Heart left ventricle (tissue), 13 donors: ENCODE data around the gene OR6C75.

Source experiments
- POLR2A ChIP-seq, 2 donors: fragments of 450-650 bp; IDR thresholded peaks; one replicate each; pipeline ENCODE4 v1.6.1; 2017; ENCODE audit warnings: antibody characterized with exemption in 2 of 2, mild to moderate bottlenecking in 2 of 2, moderate library complexity in 2 of 2
- TF ChIP-seq, protein P1 (sequence below), 12 donors: fragments of 200-600 bp; sonication (generic) in 4 of 12; IDR thresholded peaks; one replicate each; pipeline versions ENCODE4 v1.5.0 to v1.8.0; 2018 to 2022; ENCODE audit warnings: antibody characterized with exemption in 12 of 12, mild to moderate bottlenecking in 5 of 12
- donor health status: ischemic (EF 13 %, LVEDD 7.1; RV severe dilation, severe dysfunction).
- donor health status: DM: no; HTN: yes; CAD: no.
- donor health status: DM: no; HTN: no; CAD: no.
- donor health status: ischemic (EF 25% LVEDD 6.9; RV normal size, moderate dysfunction).
- donor health status: ischemic (EF 25% LVEDD 5.7; RV mildly dilated, moderate dysfunction).
- donor health status: ischemic (EF 35%, LVEDD 5.7; RV mildly dilated, moderate dysfunction).
- donor health status: nonischemic (EF 11% LVEDD 7.7; RV severe dilation, severe dysfunction).
- donor health status: DM: yes; HTN: yes; CAD: no.
- donor health status: PGD.
- donor health status: ischemic (EF 29% LVEDD 5.4; RV normal size, mild dysfunction).
- donor health status: nonischemic (EF 23%, LVEDD 6.1; RV moderate dilation, normal function).

DNA sequence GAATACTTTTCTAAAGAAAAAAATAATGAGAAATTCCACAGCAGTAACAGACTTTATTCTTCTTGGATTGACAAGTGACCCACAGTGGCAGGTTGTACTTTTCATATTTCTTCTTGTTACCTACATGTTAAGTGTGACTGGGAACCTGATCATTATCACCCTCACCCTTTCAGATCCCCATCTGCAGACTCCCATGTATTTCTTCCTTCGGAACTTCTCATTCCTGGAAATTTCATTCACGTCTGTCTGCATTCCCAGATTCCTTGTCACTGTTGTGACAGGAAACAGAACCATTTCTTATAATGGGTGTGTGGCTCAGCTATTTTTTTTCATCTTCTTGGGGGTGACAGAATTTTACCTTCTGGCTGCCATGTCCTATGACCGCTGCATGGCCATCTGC lies 2.3 kb downstream of the OR6C75 start:
- TF ChIP-seq, protein P1, sequence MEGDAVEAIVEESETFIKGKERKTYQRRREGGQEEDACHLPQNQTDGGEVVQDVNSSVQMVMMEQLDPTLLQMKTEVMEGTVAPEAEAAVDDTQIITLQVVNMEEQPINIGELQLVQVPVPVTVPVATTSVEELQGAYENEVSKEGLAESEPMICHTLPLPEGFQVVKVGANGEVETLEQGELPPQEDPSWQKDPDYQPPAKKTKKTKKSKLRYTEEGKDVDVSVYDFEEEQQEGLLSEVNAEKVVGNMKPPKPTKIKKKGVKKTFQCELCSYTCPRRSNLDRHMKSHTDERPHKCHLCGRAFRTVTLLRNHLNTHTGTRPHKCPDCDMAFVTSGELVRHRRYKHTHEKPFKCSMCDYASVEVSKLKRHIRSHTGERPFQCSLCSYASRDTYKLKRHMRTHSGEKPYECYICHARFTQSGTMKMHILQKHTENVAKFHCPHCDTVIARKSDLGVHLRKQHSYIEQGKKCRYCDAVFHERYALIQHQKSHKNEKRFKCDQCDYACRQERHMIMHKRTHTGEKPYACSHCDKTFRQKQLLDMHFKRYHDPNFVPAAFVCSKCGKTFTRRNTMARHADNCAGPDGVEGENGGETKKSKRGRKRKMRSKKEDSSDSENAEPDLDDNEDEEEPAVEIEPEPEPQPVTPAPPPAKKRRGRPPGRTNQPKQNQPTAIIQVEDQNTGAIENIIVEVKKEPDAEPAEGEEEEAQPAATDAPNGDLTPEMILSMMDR (IDR thresholded peaks at IDR 0.05) = no peak
- no peak for TF ChIP-seq POLR2A (IDR thresholded peaks at IDR 0.05)
